GM19438 (cell line): ENCODE measurements around the gene ARHGAP35.

Source experiments
- ATAC-seq: cut with Tn5 transposase; IDR thresholded peaks from one replicate; pipeline ENCODE4 v1.9.1; 2021; ENCODE audit warnings: low read depth; ENCODE audit not compliant: unreplicated experiment

The ARHGAP35 gene

GRCh38 chr19:46901701-46902401 is 41.1 kb downstream of the ARHGAP35 start:
- ATAC-seq = no peak

- ATAC-seq = no peak
Measured at GRCh38 chr19:46902402-46902766, 41.6 kb downstream of the ARHGAP35 start.

- ATAC-seq = no peak
Measured at GRCh38 chr19:46903458-46903857, 42.7 kb downstream of the ARHGAP35 start.

- no peak for ATAC-seq
Measured at GRCh38 chr19:46904114-46905060, 43.6 kb downstream of the ARHGAP35 start.

GRCh38 chr19:46906221-46906620 is 45.4 kb downstream of the ARHGAP35 start:
- no peak for ATAC-seq

GRCh38 chr19:46907880-46908279 is 47.1 kb downstream of the ARHGAP35 start:
- no peak for ATAC-seq

- no peak for ATAC-seq
Measured at GRCh38 chr19:46909356-46909755, 48.6 kb downstream of the ARHGAP35 start.
